NOMO-1 treated with dmso at 0.1 percent for 144 hours (cell line): ENCODE measurements around the gene LUM.

Source experiments
- DNase-seq: peaks from one replicate; lab custom pipeline; 2025; ENCODE audit not compliant: unreplicated experiment; lab: John Stamatoyannopoulos, UW

LUM gene, protein sequence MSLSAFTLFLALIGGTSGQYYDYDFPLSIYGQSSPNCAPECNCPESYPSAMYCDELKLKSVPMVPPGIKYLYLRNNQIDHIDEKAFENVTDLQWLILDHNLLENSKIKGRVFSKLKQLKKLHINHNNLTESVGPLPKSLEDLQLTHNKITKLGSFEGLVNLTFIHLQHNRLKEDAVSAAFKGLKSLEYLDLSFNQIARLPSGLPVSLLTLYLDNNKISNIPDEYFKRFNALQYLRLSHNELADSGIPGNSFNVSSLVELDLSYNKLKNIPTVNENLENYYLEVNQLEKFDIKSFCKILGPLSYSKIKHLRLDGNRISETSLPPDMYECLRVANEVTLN

DNA sequence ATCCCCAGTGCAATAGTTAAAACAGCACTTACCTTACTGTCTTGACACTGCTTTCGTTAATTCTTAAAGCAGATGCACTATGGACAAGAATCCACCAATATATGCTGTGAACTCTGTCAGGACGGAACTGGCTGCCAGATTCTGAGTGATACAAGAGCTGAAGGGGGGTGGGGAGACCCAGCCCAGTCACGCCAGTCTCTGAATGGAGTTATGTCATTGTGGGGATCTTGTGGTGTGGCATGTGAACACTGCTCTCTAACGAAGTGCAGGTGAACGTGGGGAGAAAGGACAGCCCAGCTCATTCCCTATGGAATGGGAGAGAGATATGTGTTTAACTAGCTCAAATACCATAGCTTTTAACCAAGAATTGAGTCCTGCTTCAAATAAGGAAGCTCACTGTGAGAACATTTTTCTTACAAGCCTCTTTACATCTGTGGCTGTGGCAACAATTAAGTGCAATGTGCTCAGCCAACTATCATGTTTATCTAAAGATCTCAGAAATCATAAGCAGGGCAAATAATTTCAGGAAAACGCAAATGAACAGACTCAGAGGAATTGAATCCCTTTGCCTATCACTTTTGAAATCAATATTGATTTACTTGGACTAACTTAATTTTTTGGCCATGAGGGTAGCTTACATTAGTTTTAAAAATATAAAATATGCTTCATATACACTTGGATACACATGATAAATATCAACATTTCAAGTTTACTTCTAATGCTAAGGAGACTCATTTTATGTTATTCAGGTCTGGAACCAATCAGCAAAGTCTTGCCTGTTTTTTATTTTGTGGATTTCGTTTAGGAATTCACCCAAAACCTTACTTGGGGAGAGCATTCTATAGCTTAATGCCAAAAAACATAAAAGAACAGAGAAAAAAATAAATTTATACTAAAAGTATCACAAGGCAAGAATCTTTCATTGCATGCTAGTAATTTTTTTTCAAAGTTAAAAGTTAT is at the start of gene LUM:
Gene LUM, minus strand, starts transcription at position 129 of the 960 bp plus-strand sequence. CDS start 2,515 bp downstream, outside the sequence.
- no peak for DNase-seq

DNA sequence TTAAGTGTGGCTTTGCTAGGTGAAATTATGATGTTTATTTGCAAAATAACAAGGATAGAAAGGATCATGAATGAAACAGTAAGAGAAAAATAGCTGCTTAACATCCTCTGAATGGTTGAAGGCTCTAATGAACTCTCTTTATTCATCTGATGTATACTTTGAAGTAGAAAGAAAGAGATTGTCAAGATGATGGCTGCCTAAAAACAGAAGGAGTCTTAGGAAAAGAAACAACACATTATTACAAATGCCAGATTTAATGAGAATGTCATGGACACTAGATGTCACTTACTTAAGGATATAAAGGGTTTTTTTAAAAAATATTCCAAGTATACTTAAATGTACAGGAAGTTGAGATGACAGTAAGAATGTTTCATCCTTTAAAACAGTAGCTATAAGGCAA is 49.7 kb upstream of the LUM start:
- DNase-seq: no peak

DNA sequence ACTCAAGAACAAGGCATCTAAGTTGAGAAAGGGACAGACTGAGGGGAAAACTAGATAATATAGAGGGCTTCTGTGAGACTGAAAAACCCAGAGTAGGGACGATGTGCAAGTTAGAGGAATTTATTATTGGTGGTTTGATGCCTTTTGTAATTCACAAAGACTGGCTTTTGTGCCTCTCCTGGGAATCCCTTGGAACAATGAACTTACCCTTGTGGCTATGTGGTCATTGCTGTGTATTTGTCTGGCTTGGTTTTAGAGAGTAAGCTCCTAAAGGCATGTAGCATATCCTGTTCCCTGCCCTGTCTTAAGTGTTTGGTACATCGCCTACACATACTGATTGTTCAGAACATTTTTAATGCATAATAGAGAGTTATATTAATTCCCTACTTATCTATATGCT is 44.7 kb upstream of the LUM start:
- DNase-seq: no peak

GRCh38 chr12:91154131-91154530 is 42.8 kb upstream of the LUM start:
- no peak for DNase-seq

- DNase-seq: no peak
Observed at GRCh38 chr12:91144053-91144452, 32.8 kb upstream of the LUM start.

GRCh38 chr12:91143206-91143605 is 31.9 kb upstream of the LUM start:
- DNase-seq: no peak

GRCh38 chr12:91142221-91142631 is 30.9 kb upstream of the LUM start:
- no peak for DNase-seq

DNA sequence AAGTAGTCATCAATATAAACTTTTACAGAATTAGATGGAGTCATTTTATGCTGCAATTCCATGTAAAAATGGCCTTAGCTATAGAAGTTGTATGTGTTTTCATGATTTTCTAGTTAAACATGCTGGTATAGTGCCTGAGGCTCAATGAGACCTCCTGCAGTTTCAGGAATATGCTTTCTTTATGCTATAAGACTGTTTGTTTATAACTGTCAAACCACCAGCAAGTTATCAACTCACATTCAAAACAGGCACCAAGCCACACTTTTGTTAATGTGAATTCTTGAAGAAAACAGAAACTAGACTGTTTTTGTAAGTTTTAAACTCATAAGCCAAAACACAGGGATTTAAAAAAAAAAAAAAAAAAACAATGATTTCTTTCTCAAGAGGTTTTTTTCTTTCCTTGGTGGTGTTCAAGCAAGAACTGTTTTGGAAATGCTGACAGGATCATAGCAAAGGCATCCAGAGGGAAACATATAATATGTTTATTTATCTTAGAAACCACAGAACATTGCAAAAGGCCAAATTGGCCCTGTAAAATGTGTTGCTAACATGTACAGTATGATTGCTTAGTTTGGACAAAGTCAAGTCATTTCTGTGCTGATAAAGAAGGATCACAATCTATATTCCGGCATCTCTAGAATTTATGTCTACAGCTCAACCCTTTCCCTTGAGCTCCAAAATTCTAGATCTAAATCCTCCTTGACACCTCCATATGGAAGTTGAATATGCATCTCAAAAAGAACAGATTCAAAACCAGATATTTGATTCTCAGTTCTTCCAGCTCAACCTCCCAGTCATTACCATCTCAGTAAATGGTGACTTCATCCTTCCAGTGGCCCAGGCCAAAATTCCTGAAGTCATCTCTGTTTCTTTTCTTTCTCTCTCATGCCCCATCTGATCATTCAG is 29.0 kb upstream of the LUM start:
- no peak for DNase-seq

GRCh38 chr12:91139286-91139685 is 28.0 kb upstream of the LUM start:
- DNase-seq: no peak

- DNase-seq: no peak
Observed at GRCh38 chr12:91138337-91138920, 27.1 kb upstream of the LUM start.

DNA sequence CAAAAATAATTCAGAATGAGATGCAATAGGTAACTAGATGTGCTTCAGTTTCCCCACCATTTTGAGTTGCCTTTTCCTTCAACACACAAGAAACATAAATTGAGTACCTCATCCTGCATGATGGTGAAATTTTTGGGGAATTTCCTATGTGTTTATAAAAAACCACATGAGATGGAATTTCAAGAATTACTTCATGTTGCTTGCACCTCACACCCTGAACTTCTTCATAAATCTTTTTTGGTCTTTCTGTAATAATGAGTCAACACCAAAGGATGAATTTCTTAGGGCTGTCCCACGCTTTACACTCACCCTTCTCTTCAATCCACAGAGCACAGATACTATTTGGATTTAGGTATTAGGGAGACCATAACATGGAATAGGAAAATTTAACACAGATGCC is 22.6 kb upstream of the LUM start:
- no peak for DNase-seq

GRCh38 chr12:91129662-91130362 is 18.5 kb upstream of the LUM start:
- DNase-seq: no peak

DNA sequence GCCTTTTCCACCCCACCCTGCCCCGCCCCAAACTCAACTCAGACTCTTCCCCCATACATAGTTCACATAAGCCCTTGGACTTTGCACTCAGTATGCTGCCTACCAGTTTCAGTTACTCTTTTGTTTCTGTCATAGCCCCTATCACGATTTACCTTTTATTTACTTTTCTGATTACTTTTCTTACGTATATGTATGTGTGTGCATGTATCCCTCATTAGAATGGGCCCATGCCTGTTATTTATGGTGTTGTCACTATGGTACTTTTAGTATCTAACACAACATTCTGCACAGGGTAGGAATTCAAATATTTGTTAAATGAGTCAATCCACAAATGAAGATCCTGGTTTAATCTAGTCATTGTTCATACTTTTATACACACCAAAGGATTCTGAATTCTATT is 16.5 kb upstream of the LUM start:
- DNase-seq: no peak

DNA sequence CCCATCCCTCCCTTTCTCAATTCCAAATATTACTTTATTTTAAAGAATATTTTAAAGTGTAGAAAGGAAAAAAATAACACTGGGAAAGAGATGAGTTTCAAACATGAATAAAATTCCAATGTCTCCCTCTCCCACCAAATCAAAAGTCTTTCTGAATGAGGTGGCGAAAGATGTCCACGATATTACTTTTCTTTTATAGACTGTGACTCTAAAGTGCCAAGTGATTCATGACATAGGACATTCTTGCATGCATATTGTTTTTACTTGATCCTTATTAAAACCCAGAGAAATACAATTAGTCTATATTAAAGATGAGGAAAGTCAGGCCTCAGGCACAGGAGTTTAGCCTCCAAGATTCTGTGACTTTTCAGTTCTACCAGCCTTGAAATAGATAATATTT is 16.0 kb upstream of the LUM start:
- DNase-seq: no peak

GRCh38 chr12:91126516-91126915 is 15.2 kb upstream of the LUM start:
- no peak for DNase-seq

DNA sequence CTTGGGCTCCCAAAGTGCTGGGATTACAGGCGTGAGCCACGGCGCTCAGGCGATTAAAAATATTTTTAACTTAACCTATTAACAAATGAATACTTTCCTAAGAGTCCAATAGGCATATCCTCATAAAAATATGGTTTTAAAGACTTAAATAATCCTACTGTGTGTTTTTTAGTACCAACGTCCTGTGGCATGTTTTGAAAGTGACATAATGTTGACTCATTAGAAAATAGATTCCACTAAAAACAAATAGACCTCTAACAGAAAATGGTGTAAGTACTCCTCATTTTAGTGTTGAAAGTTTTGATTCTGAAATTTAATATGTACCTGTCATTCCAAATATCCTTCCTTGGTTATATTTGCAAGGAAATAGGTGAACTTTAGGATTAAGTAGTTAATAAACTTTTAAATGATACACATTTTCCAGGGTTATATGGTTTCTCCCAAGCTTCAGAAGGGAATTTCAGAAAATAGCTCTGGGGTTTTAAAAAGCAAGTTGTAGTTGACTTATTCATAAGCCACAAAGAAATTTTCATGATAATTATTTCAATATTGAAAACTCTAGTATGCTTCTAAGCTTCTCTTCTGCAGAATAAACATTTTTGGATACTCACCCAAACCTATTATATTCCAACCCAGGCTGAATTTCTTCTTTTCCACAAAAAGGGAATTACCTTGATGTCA is 12.1 kb upstream of the LUM start:
- DNase-seq: no peak

DNA sequence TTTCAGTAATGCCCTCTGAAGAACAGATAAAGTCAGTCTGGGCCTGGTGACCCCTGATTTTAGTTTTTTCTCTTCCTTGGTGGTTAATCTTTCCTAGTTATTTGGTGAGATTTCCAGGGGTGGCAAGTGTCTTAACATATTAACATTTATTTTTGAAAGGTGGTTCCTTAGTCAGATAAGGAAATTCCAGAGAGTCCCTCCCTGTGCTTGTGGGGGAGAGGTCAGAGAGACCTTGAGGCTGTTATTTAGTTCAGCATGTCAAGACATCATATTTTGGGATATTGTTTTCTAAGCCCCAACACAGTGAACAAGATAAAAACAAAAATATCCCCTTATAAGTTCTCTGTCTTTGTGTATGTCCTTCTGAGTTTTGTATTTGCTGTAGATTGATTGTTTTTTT is 9.5 kb upstream of the LUM start:
- DNase-seq: no peak

DNA sequence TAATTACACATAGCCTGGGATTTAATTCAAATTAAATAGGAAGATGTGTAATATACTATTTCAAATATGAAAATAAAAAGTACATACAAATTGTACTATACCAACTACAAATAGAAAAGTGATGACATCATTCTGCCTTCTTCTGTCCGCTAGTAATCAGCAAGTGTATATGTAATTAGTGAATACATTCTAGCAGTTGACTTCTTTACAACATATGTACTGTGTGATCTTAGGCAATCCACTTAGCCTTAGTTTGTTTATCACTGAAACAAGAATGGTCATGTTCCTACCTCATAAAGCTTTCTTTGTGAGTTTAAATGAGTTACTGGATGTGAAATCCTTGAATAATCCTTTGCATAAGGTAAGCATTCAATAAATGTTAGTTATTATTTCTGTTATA is 7.8 kb upstream of the LUM start:
- no peak for DNase-seq

DNA sequence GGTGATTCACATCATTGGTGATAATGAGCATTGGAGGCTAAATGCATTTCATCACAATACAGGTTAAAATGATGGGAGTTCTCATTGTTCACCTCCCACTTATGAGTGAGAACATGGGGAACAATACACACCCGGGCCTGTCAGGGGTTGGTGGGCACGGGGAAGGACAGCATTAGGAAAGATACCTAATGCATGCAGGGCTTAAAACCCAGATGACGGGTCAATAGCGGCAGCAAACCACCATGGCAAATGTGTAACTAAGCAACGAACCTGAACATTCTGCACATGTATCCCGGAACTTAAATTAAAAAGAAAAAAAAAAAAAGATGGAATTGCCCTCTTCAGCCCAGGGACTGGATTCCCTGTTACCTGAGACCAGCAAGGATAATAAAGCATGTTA is 2.3 kb upstream of the LUM start:
- DNase-seq: no peak
